ENCODE measurements around the gene FAM24B.

DNA sequence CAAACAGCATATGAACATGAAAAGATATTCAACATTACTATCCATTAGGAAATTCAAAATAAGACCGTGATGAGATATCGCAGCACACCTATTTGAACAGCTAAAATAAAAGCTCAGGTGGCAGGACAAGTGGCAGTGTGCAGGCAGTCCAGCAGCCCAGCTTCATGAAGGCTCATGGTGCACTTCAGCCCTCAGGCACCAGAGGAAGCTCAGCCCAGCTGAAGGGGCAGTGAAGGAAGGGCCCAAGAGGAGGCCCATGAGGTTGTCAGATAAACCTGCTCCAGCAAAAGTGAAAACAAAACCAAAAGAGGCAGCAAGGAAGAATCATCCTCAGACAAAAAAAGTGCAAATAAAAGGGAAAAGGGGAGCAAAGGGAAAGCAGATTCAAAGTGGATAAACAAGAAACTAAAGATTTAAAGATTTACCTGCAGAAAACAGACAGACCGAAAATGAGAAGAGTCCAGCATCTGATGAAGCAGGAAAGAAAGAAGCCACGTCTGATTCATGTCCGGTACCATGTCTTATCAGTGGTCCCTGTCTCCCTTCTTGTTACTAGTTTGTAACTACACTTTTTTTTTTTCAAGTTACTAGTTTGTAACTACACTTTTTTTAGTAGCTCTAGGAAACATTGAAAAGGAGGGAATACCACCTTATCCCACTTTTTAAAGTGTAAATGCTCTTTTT is 15.0 kb upstream of the FAM24B start:
- TF ChIP-seq, protein P1, sequence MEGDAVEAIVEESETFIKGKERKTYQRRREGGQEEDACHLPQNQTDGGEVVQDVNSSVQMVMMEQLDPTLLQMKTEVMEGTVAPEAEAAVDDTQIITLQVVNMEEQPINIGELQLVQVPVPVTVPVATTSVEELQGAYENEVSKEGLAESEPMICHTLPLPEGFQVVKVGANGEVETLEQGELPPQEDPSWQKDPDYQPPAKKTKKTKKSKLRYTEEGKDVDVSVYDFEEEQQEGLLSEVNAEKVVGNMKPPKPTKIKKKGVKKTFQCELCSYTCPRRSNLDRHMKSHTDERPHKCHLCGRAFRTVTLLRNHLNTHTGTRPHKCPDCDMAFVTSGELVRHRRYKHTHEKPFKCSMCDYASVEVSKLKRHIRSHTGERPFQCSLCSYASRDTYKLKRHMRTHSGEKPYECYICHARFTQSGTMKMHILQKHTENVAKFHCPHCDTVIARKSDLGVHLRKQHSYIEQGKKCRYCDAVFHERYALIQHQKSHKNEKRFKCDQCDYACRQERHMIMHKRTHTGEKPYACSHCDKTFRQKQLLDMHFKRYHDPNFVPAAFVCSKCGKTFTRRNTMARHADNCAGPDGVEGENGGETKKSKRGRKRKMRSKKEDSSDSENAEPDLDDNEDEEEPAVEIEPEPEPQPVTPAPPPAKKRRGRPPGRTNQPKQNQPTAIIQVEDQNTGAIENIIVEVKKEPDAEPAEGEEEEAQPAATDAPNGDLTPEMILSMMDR (IDR thresholded peaks at IDR 0.05) = no peak
- no peak for TF ChIP-seq POLR2A (IDR thresholded peaks at IDR 0.05)

Measured in uterus (tissue), 2 donors.